Upper lobe of left lung (tissue), 6 donors: ENCODE results near the gene MCL1. TPM values are rescaled to one million over a fixed set of nuclear protein-coding genes. Genes with fewer than 3 reads are reported as not detected.

Experiments used
- ATAC-seq, 2 donors: fragments of 200-7000 bp; cut with Tn5 transposase; one replicate each; pipeline ENCODE4 v1.9.1; 2022; ENCODE audit warnings: mild to moderate bottlenecking in 2 of 2, moderate library complexity in 2 of 2; ENCODE audit not compliant: low FRiP score in 2 of 2
- DNase-seq, 2 donors: peaks; one replicate each; pipeline ENCODE4 v3.0.0-alpha.2; 2019 to 2020
- H3K27ac ChIP-seq, 4 donors: fragments of 200-600 bp; sonication (generic); one replicate each; pipeline ENCODE4 v1.5.1; 2016 to 2019
- H3K27me3 ChIP-seq, 4 donors: fragments of 200-600 bp; sonication (generic); one replicate each; pipeline ENCODE4 v1.5.1; 2017 to 2019
- H3K36me3 ChIP-seq, 4 donors: fragments of 200-600 bp; sonication (generic); one replicate each; pipeline ENCODE4 v1.5.1; 2016 to 2019
- H3K4me1 ChIP-seq, 4 donors: fragments of 200-600 bp; sonication (generic); one replicate each; pipeline ENCODE4 v1.5.1; 2018 to 2019
- H3K4me3 ChIP-seq, 4 donors: fragments of 200-600 bp; sonication (generic); one replicate each; pipeline ENCODE4 v1.5.1; 2017 to 2019; ENCODE audit warnings: mild to moderate bottlenecking in 2 of 4, moderate library complexity in 1 of 4
- H3K9me3 ChIP-seq, 4 donors: fragments of 200-600 bp; sonication (generic); one replicate each; pipeline ENCODE4 v1.5.1; 2018 to 2019
- CTCF ChIP-seq, 6 experiments: fragments of 450-650 bp in 4 of 6; fragments of 200-600 bp in 2 of 6; sonication (generic) in 2 of 6; IDR thresholded peaks; one replicate each; pipeline ENCODE4 v1.5.1; 2016 to 2019; ENCODE audit warnings: antibody characterized with exemption in 6 of 6
- EP300 ChIP-seq, 4 donors: sonication (generic); formaldehyde crosslinking; IDR thresholded peaks; one replicate each; pipeline ENCODE4 v1.5.1; 2017; ENCODE audit warnings: antibody characterized with exemption in 4 of 4, control low read depth in 2 of 4
- POLR2A ChIP-seq, 4 donors: fragments of 450-650 bp; IDR thresholded peaks; one replicate each; pipeline ENCODE4 v1.5.1; 2016 to 2017; ENCODE audit warnings: antibody characterized with exemption in 4 of 4, mild to moderate bottlenecking in 2 of 4
- POLR2AphosphoS5 ChIP-seq, 2 donors: sonication (generic); formaldehyde crosslinking; IDR thresholded peaks; one replicate each; pipeline ENCODE4 v1.5.1; 2017; ENCODE audit warnings: antibody characterized with exemption in 2 of 2
- WGBS, 2 donors: methylation state at CpG; one replicate each; pipeline ENCODE4 v1.1.5; 2017 to 2018; 5-methylcytosine and 5-hydroxymethylcytosine counted together
- total RNA-seq, 6 donors: library from RNA; depleted of rRNA in 4 of 6; stranded (reverse); fragments of >200 nt in 4 of 6; gene quantifications; one replicate each; pipeline versions ENCODE4 v1.1.0 to v1.2.1, GENCODE V29; 2016 to 2021
- donor health status: DM: no; HTN: no; CAD: no; lungs with moderate emphysema.
- donor health status: DM: no; HTN: yes; CAD: no; lungs with severe emphysema.

The MCL1 gene
- total RNA-seq, 6 donors from 2014 or later = 188 to 580 (median 425) TPM

GRCh38 chr1:150572918-150573647, 6.3 kb downstream of the MCL1 start:
- ATAC-seq (no peak), DNase-seq (no peak)
- no peak for TF ChIP-seq CTCF (IDR thresholded peaks at IDR 0.05)
- peak in 1 of 2 donors; percentile 29 for TF ChIP-seq POLR2AphosphoS5 (IDR thresholded peaks at IDR 0.05)
- TF ChIP-seq EP300 (IDR thresholded peaks at IDR 0.05) = no peak
- TF ChIP-seq POLR2A (IDR thresholded peaks at IDR 0.05) = peak in 1 of 4 donors; percentile 10
- H3K4me1 ChIP-seq = peaks cover 70 to 80% (median 75%) of the 10 kb centered on the region in 4 donors
- H3K9me3 ChIP-seq = no peaks in the 10 kb centered on the region
- H3K4me3 ChIP-seq = peak overlapping the region in 3 of 4 donors; percentile 61 to 93 (median 83)
- WGBS, 2 donors = 47 to 53% methylated on average over 4 of the region's 4 CpGs
- H3K27ac ChIP-seq = peak overlapping the region; percentile 98 to 100 (median 99)
- peaks cover 35 to 82% (median 57%) of the 10 kb centered on the region in 4 donors for H3K36me3 ChIP-seq
- no peaks in the 10 kb centered on the region for H3K27me3 ChIP-seq

DNA sequence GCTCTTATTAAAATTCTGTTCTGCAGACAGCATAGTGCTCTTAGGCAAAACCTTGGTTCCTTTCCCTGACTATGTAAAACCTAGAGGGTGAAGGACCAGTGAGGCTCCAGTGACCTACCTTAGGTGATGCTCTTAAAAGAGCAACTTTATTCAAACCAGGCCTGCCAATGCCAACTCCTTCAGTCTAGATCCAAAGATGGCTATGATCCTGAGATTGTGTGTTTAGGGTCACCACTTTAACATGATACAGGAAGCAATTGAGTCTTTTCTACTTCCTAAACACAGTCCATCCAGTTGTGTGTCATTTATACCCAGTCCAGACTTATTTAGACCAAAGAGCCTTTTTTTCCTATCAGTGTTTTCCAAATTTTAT, 10.8 kb downstream of the MCL1 start:
- H3K36me3 ChIP-seq = peaks cover 4 to 37% (median 26%) of the 10 kb centered on the region in 4 donors
- TF ChIP-seq CTCF (IDR thresholded peaks at IDR 0.05) (no peak), POLR2AphosphoS5 (IDR thresholded peaks at IDR 0.05) (no peak), EP300 (IDR thresholded peaks at IDR 0.05) (no peak), POLR2A (IDR thresholded peaks at IDR 0.05) (no peak)
- H3K27ac ChIP-seq = peak overlapping the region; percentile 98 to 100 (median 100)
- no peaks in the 10 kb centered on the region for H3K27me3 ChIP-seq
- no peaks in the 10 kb centered on the region for H3K9me3 ChIP-seq
- ATAC-seq (peak; percentile 1 to 2), DNase-seq (no peak)
- H3K4me1 ChIP-seq = peaks cover 95 to 100% (median 99%) of the 10 kb centered on the region in 4 donors
- H3K4me3 ChIP-seq = peak overlapping the region in 3 of 4 donors; percentile 22 to 47 (median 39)

DNA sequence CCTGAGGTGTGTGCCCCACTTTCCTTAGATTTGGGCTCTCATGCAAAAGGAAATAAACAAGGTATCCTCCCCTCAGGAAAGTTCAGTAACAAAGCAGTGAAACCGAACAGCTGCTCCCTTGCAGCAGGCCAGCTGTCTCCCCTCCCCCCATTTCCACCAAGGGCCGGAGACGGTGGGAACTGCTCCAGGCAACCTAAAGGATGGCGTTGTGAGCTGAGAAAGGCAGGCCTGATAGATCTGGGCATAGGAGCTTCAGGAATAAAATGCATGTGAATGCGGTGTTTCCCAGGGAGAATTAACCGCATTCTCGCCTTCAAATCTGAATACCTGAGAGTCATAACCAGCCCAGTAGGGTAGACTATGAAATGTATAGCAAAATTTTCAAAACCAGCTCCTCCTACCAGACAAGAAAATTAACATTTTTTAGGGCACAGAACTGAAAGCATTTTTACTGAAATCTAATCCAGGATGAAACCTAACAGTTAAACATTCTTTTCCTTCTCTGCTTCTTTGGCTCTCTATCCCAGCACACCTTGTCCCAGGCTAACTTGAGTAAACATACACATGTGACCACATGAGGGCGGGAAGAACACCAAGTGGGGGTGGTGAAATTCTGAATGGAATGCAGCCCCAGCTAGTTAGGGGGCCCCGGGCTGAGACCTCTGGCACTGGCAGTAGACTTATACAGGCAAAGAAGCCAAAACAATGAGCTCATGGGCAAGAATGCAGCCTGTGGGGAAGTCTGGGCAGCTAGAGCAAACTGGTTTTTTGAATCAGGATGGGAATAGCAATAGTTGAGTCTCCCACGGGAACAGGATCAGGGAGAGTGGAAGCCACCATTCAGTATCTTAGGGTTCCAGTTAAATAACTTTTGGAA, 11.5 kb downstream of the MCL1 start:
- TF ChIP-seq POLR2AphosphoS5 (IDR thresholded peaks at IDR 0.05) (peak; percentile 88 to 92), CTCF (IDR thresholded peaks at IDR 0.05) (peak in 1 of 6 experiments; percentile 7), POLR2A (IDR thresholded peaks at IDR 0.05) (peak in 2 of 4 donors; percentile 47 to 63), EP300 (IDR thresholded peaks at IDR 0.05) (peak; percentile 63 to 99 (median 88))
- no peaks in the 10 kb centered on the region for H3K9me3 ChIP-seq
- H3K27me3 ChIP-seq = no peaks in the 10 kb centered on the region
- 1 to 2% methylated on average over 10 of the region's 10 CpGs for WGBS, 2 donors
- DNase-seq (peak in 1 of 2 donors; percentile 95), ATAC-seq (peak; percentile 56 to 85)
- H3K4me3 ChIP-seq = peak overlapping the region in 3 of 4 donors; percentile 22 to 47 (median 39)
- peaks cover 95 to 100% (median 99%) of the 10 kb centered on the region in 4 donors for H3K4me1 ChIP-seq
- H3K27ac ChIP-seq = peak overlapping the region; percentile 98 to 100 (median 100)
- H3K36me3 ChIP-seq = peaks cover 0 to 31% (median 19%) of the 10 kb centered on the region in 4 donors

DNA sequence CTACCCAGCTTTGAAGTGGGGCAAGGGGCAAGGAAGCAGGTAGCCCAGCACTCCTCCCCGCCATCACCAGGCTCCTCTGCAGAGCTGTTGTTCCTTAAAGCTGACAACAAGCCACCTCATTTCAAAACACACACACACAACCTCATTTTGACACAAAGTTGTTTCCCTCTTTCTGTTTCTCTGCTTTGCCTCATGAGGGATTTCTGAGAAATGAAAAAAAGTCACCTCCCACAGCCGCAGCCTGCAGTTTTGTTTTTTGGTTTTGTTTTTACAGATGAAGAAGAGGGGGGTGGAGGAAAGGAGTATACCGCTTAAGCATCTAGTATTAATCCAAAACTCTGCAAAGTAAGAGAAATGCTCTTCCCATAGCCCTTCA, 12.1 kb downstream of the MCL1 start:
- Histone ChIP-seq H3K36me3 (peaks cover 0 to 24% (median 13%) of the 10 kb centered on the region in 4 donors), H3K27me3 (no peaks in the 10 kb centered on the region), H3K9me3 (no peaks in the 10 kb centered on the region), H3K4me1 (peaks cover 95 to 100% (median 99%) of the 10 kb centered on the region in 4 donors), H3K27ac (peak overlapping the region; percentile 98 to 100 (median 100)), H3K4me3 (peak overlapping the region in 3 of 4 donors; percentile 22 to 47 (median 39))
- 0 to 7% methylated on average over 3 of the region's 3 CpGs for WGBS, 2 donors
- ATAC-seq = peak in 1 of 2 donors; percentile 0
- DNase-seq = no peak
- TF ChIP-seq POLR2AphosphoS5 (IDR thresholded peaks at IDR 0.05) = peak in 1 of 2 donors; percentile 66
- no peak for TF ChIP-seq POLR2A (IDR thresholded peaks at IDR 0.05)
